Activated CD8-positive, alpha-beta memory T cell treated with anti-CD3 and anti-CD28 coated beads for 1 hour (primary cell): ENCODE data around the gene GFY.

Experiments used
- DNase-seq, 2 donors: peaks; one replicate each; pipeline ENCODE4 v3.0.0-alpha.2; 2020; ENCODE audit warnings: low read depth in 1 of 2; ENCODE audit errors: extremely low read depth in 1 of 2

GFY gene

DNA sequence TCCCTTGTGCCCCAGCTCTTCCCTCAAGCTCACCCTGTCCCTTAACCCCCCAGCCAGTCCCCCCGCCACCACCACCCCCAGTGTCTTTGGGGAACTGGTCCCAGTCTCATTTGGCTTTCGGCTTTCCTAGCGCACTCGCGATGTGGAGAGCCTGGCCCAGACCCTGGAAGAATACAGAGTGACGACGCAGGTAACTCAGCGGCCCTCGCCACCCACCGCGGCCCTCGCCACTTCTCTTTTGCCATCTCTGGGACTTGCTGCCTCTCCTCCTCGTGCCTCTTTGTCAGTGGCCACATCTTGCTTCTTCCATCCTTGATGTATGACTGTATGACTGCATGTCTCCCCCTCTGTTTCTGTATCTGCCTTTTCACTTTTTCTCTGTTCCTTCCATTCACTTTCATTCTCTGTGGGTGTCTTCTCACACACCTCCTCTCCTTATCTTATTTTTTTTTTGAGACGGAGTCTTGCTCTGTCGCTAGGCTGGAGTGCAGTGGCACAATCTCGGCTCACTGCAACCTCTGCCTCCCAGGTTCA, 17.6 kb upstream of the GFY start:
- DNase-seq, result no peak

DNA sequence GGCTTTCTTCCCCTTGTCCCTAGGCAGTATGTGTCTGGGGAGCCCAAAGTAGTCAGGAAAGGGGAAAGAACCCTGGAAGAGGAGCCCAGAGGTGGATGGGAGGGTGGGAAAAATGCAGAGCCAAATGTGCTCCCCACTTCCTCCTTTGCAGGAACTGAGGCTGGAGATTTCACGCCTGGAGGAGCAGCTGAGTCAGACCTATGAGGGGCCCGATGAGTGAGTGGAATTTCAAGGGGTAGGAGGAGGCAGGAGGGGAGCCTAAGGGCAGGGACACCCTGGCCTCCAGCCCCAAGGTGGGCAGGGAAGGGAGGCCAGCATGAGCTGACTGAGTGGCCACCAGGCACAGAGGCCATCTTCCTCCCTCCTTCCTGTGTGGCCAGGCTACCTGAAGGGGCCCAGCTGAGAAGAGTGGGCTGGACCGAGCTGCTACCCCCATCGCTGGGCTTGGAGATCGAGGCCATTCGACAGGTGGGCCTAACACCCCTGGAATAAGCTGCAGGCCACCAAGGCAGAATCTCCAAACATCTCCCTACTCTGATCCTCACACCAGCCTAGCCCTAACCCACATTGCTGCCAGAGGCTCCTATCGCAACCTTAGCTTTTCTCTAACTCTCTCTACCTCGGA, 16.3 kb upstream of the GFY start:
- no peak for DNase-seq

DNA sequence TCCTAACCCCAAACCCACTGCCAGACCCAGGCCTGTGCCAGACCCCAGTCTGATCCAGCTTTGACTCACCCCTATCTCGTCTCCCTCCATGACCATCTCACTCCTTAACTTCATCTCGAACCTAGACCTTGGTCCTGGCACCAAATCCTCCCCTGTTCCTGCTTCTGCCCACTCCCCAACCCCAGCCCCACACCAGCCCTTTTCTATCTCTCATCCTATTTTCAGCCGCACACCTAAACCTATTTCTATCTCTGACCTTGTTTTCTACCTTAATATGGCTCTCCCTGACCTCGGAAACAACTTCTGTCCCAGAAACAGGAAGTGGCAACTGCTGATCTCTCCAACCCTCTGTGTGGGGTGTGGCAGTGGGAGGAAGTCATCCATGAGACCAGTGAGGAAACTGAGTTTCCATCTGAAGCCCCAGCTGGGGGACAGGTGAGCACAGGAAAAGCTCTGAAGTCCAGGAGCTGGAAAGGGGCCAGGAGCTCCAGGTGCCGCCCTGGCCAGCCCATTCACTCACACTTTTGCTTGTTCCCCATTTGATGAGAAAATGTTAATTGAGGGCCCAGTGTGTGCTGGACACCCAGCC, 15.7 kb upstream of the GFY start:
- DNase-seq, result no peak

DNA sequence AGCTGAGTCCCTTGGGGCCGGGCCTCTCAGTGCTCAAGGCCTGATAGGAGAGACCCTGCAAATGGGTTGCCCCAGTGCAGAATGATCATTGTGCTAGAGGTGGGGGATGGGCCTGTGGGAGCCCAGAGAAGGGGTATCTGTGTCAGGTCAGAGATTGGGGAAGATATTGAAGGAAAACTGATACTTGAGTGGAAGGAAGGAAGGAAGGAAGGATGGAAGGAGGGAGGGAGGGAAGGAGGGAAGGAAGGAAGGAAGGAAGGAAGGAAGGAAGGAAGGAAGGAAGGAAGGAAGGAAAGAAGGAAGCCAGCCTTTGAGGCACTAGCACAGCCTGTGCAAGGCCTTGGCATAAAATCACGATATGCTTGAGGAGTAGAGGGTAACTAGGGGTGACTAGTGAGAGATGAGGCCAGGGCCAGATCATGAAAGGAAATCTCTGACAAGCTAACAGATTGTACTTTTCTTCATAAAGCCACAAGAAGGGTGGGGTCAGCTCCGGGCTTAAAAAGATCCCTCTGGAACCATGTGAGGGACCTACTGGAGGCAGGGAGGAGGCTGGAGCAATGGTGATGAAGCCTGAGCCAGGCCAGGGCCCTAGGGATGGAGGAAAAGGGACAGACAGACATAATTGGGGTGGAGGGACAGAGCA, 13.4 kb upstream of the GFY start:
- no peak for DNase-seq

DNA sequence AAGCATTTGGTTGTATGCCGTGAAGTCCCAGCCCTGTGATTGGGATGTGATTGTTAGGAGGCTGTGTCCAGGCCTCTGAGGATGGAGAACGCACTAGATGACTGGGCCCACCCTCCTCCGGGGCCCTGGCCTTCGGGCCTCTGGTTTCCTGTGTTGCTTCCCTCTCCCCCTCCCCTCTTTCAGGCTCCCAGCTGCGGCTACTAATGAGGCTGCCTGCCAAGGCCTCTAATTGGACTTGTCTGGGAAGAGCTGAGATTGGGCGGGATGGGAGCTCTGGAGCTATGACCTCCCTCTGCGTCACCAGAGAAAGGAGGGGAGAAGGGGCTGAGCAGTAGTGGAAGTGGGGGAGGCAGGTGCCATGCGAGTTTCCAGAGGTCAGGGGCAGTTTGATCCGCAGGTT, 11.8 kb upstream of the GFY start:
- no peak for DNase-seq

DNA sequence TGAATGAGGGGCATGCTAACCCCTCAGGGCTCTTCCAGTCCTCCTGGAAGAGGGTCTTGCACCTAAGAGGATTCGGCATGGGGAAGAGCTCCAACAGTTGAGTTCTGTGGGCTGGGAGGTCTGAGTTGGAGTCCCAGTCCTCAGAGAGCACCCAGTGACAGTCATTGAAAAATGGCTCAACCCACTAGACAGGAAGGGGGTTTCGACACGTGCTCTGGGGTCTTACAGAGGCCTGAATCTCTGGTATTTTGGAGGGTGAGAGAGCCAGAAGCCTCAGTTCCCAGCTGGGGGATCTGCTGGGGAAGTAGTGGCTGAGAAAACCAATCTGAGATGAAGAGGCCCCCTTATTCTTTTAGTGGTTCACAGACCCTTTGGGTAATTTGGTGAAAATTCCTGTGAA, 10.9 kb upstream of the GFY start:
- no peak for DNase-seq

DNA sequence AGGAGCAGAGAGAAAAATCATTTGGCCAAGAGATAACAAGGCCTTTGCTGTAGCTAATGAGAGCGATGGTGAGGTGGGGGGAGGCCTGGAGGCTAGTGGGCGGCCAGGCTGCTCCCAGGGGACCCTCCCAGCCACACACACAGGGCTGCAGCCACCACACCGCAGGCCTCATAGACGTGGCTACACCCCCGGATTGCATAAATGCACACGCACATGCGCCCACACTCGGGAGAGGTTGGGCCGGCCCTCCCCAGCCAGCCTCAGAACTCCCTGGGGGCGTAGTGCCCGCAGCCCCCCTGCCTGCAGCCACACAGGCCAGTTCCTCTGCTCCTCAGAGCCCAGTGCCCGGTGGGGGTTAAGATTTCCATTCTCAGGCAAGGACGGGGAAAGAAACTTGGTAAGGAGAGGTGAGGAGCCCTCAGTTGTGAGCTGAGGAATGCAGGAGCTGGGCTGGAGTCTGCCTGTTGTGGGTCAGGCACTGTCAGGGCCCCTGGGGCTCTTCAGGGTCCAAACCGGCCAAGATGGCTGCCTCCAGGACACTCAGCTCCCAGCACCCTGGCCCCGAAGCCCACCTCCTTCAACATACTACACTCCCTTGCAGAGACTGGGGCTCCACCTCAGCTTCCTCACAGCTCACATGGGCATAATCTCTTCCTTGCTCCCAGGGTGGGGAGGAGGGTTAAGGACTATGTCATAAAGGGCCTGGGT, 9.9 kb upstream of the GFY start:
- no peak for DNase-seq

DNA sequence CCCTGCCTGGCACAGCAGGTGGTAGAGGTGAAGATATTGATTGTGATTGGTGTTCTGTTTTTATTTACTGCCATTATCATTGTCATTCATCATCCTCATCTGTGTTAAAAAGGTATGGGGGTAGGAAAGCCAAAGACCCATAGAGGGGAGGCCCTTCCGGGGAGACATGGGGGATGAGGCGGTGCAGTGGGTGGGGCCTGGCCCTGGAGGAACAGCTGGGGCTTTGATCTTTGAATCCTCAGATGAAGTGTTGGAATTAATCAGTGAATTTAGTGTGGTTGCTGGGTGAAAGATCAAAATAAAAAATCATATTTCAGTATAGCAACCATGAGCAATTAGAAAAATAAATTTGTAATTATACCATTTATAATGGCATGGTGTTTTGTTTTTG, 9.4 kb upstream of the GFY start:
- no peak for DNase-seq

DNA sequence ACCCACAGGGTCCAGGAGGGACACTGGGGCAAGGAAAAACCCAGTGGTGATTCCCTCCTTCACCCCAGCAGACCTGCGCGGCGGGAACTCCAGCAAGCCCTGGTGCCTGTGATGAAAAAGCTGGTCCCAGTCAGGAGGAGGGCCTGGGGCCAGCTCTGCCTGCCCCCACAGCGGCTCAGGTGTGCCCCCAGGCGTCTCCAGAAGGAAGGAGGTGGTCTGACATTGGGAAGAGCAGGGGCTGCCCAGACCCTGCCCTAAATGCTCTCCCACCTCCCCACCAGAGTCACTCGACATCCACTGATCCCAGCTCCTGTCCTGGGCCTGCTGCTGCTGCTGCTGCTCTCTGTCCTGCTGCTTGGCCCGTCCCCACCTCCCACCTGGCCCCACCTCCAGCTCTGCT, 8.1 kb upstream of the GFY start:
- DNase-seq, result no peak

DNA sequence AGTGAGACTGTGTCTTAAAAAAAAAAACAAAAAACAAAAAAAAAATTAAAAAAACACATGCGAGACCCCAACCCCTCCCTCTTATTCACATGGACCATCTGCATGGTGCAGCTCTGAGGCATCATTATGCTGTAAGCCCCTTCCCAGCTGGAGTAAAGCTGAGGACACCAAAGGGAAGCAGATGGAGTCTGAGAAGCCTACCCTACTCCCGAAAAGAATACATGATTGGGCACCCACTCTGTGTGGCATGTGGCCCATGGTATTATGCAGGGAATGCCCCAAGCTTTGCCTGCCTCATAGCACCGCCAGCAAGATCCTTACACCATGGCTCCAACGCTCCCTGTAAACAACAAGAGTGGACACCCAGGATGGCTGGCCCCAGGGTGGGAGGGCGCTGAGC, 6.7 kb upstream of the GFY start:
- DNase-seq, result no peak

DNA sequence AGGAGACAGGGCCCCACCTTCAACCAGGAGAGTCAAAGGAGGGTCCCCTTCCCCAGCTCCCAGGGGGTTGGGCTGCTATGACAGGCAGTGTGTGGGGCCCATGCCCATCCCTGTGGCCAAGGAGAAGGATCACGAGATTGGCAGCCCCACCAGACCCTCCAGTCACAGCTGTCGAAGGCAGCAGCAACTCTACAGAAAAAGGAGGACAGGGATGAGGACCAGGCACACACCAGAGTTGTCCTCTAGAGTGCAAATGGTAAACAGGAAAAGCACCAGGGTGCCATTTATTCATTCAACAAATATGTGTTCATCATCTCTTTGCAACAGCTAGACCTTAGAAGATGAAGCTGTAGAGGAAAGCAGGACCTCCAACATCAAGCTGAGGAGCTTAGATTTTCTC, 6.0 kb upstream of the GFY start:
- DNase-seq, result no peak

DNA sequence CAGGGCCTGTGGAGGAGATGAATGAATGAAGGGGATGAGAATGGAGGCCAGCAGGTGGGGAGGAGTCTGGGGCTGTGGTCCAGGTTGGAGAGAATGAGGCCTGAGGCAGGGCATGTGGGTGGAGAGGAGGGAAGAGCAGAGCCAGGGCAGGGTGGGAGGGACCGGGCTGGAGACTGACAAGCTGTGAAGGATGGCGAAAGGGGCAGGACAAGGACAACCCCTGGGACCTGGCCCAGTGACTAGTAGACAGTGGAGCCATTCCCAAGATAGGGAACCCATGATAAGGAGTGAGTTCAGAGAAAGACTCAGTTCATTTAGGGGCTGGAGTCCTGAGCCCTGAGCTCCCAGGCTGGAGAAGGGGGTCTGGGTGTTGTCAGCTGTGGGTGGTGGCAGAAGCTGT, 5.0 kb upstream of the GFY start:
- DNase-seq, result no peak

DNA sequence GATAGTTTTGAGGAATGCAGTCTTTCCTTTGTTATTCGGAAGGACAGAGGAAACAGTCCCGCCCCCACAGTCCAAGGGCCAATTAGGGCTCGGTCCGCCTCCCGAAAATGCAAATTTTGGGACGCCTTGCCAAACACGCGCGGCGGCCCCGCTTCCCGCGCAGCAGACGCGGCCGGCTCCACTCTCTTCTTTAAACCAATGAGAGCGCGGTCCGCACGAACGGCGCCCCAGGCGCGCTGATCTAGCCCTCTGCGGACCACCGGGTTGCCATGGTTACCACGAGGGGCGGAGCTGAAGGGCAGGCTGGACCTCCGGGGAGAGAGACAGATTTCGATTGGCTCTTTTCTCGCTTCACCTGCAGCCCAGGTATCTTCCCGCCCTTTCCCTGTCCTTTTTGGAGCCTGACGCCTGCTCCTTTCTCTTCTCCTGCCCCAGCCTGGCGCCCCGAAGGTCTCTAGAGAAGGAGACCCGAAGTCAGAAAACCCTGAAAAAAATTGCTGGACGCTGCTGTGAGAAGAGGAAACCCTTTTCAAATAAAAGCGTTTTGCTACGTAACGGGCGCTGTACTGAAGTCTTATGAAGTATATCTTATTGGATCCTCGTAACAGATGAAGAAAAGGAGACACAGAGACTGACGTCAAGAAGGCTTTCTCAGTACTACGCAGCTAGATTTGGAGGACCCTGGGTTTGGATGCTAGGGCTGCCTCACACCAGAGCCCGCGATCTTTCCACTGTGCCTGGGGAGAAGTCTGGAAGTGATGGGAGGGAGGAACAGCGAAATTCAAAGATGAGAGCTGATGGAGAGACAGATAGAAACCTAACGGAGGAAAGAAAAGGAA, 3.9 kb upstream of the GFY start:
- DNase-seq, result no peak

DNA sequence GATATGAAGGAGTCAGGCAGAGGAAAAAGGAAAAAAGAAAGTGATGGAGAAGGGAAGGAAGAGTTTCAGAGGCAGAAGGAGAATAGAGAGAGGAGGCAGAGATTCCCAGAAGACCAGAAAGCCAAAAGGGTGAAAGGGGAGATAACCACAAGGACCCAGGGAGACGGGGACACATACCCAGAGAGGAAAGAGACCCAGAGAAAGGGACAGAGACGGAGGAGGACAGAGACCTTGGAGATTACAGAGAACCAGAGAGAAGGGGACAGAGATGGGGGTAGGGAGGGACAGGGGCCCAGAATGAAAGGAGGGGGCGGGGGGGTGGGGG, 3.3 kb upstream of the GFY start:
- DNase-seq, result no peak

DNA sequence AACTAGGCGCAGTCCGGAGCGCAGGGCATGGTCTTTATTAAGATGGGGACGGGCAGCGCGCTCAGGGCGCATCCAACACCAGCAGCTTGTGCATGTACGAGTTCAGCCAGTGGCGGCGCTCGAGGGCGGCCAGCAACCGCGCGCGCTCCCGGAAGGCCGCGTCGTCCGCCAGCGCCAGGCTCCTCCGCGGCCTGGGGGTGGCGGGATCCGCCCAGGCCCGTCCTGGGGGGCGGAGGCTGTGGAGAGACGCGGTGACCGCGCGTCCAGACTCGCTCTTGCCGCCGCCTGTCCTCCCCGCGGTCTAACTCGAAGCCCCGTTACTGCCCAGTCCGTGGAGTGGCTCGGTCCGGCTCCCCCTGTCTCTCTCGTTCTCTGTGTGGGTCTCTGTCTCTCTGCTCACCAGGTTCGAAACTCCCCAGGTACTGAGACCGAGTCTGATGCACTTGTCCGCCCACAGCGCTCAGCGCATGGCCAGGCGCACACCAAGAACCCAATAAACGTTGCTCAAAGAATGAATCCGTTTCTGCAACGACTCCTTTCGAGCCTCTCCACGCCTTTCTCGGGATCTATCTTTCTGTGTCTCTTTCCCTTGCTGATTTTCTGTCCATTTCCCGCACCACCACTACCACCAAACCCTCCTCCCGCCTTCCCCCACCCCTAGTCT, 2.6 kb upstream of the GFY start:
- no peak for DNase-seq

DNA sequence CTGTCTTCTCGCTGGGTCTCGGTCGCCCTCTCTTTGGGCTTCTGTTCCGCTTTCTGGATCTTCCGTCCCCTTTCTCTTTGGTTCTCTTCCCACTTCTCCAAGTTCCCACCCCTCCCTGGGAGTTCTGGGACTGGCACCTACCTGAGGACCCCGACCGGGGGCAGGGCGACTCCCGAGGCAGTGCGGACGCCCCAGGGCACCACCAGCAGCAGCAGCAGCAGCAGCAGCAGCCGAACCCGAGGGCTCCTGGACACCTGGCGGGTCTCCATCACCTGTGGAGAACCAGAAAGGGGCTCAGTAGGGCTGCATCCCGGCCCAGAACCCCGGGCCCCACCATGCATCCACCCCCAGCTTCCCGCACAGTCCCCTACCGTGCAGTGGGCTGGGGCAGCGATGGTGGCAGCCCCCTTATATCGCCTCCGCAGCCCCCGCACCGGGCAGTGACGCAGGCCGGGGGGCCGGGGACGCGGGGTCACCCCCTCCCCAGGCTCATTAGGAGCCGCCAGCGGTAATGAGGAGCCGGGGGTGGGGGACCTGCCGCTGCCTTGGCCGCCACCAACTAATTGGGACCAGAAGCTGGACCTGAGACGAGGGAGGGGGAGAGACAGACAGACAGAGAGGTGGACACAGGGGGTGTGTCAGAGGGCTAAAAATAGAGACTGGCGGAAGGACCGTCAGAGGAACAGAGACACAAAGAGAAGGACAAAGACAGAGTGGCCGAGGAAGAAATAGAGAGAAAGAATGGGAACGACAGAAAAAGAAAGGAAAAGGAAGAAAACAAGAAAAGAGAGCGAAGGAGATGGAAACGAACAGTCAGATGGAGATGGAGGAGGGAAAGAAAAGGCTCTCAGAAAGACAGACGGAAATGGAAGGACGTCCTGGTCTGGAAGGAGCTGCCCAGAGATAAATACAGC, 1.9 kb upstream of the GFY start, which contains the start of gene PTH2:
Gene PTH2 (minus strand): TSS at position 371 of the 914 bp plus-strand sequence. CDS start 102 bp downstream, at position 269.
- DNase-seq, result no peak

DNA sequence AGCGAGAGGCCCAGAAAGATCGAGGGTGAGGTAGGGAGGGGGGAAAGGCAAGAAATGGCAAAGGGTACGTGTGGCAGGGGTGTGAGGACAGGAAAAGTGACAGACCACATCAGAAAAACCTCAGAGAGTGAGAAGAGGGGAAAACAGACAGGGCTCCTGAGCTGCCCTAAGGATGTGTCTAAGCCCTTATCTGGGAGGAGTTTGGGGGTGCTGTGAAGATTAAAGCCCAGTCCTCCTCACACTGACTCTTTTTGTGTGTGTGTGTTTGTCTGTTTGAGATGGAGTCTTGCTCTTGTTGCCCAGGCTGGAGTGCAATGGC, 1.2 kb upstream of the GFY start:
- no peak for DNase-seq

DNA sequence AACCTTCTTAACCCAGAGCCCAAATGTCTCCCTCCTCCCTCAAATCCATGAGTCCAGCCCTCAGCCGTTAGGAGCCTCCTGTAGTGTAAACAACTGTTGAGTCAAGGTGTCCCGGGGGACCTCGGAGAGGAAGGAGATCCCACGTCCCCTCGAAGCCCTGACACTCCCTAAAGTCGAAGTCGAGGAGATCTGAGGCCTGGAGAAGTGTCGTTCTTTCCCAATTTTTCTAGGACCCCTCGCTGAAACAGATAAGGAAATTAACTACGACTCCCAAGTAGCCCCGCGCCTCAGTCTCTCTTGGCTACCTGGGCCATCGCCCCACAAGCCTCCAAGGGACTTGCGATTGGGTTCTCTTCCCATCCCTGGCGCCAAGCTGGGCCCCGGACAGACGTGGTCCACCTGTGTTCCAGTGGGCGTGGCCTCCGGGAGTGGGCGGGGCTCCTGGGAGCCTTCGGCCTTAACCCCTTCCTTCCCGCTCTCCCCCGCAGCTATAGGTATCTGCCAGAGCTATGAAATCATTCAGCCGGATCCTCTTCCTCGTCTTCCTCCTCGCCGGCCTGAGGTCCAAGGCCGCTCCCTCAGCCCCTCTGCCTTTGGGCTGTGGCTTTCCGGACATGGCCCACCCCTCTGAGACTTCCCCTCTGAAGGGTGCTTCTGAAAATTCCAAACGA, 869 bp downstream of the GFY start:
- DNase-seq, result no peak

DNA sequence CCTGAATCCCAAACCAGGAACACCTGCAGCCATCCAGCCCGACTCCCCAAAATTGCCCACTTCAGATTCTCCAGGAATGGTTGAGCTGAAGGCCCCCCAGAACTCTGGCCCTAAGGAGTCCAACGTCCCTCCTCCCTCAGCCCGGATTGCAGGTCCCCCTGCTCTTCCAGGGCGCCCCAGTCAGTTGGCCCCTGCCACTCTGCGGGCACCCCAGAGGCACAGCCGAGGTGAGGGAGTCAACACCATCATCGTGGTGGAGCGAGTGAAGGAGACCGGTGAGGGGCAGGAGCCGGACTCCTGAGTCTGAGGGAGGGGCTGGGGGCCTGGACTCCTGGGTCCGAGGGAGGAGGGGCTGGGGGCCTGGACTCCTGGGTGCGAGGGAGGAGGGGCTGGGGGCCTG, 2.2 kb downstream of the GFY start:
- no peak for DNase-seq
